ENCODE measurements around the gene ASCC2.

- TF ChIP-seq POLR2A (IDR thresholded peaks at IDR 0.05) = no peak
- TF ChIP-seq POLR2AphosphoS5 (IDR thresholded peaks at IDR 0.05) = no peak
- TF ChIP-seq CTCF (IDR thresholded peaks at IDR 0.05 in 8 of 11, conservative IDR thresholded peaks at IDR 0.05 in 3 of 11) = no peak
Measured at GRCh38 chr22:29811377-29811776, 26.7 kb downstream of the ASCC2 start.

Data from spleen (tissue), 7 donors.